HepG2 (cell line): Measurements from ENCODE around the gene TTLL10. TPM values are rescaled to one million over a fixed set of nuclear protein-coding genes. Genes with fewer than 3 reads are reported as not detected.

Experiments
- ATAC-seq: fragments of 200-7000 bp; cut with Tn5 transposase; 3 replicates; pipeline ENCODE4 v1.9.1; 2020; ENCODE audit warnings: mild to moderate bottlenecking, moderate library complexity
- BruUV-seq: library from RNA; stranded (reverse); fragments of 400-500 nt; replicated peaks from 2 replicates; lab custom pipeline; 2021; lab: Mats Ljungman, UMichigan
- CTCF ChIA-PET: fragments of 300-600 bp; formaldehyde crosslinking; extraction: SDS; loops from one replicate; lab custom pipeline; 2021; ENCODE audit warnings: low total read pairs, inconsistent platforms, low intra/inter-chr PET ratio; lab: Yijun Ruan, JAX
- POLR2A ChIA-PET: fragments of 350-600 bp; sonication (Branson Sonifier 250); formaldehyde crosslinking; loops from one replicate; lab custom pipeline; 2020; ENCODE audit warnings: antibody characterized with exemption, inconsistent platforms; lab: Yijun Ruan, JAX
- DNase-seq: peaks from one replicate; pipeline ENCODE4 v3.0.0-alpha.2; 2015; ENCODE audit warnings: low spot score
- FAIRE-seq: peaks from 3 replicates; lab custom pipeline; 2011; peaks lifted over from hg19 to GRCh38; lab: Jason Lieb, UNC
- H2AFZ ChIP-seq: one replicate; pipeline ENCODE4 v1.6.1; 2011; ENCODE audit warnings: low read length, inconsistent platforms
- H3K27ac ChIP-seq: fragments of 300-600 bp; 3 replicates; pipeline ENCODE4 v1.8.0; 2011; ENCODE audit warnings: mixed run types, mild to moderate bottlenecking, mixed read lengths, low read length, inconsistent platforms; ENCODE audit not compliant: insufficient read depth; ENCODE audit errors: extremely low read length
- H3K27me3 ChIP-seq, 2 experiments: fragments of 200-600 bp in 1 of 2; 2 replicates in 1 of 2; 3 replicates in 1 of 2; pipeline versions ENCODE4 v1.6.0 to v1.8.0; 2011; ENCODE audit warnings: low read length in 2 of 2, mild to moderate bottlenecking in 2 of 2, moderate library complexity in 2 of 2, inconsistent platforms in 1 of 2; ENCODE audit not compliant: insufficient read depth in 2 of 2, control insufficient read depth in 1 of 2
- H3K36me3 ChIP-seq, 2 experiments: fragments of 200-600 bp in 1 of 2; replicated peaks in 1 of 2; 2 replicates in 1 of 2; 3 replicates in 1 of 2; pipeline versions ENCODE4 v1.5.1 to v1.8.0; 2011; ENCODE audit warnings: low read length in 2 of 2, inconsistent platforms in 1 of 2; ENCODE audit not compliant: insufficient read depth in 2 of 2, control insufficient read depth in 1 of 2
- H3K4me1 ChIP-seq: 2 replicates; pipeline ENCODE4 v1.5.1; 2012; ENCODE audit warnings: low read length, inconsistent platforms; ENCODE audit not compliant: insufficient read depth
- H3K4me2 ChIP-seq: 2 replicates; pipeline ENCODE4 v1.6.0; 2011; ENCODE audit warnings: low read depth, low read length, inconsistent platforms
- H3K4me3 ChIP-seq, 3 experiments: fragments of 200-600 bp in 1 of 3; sonication (generic), shearing (Covaris generic) in 1 of 3; replicated peaks in 1 of 3; 2 replicates each; pipeline ENCODE4 v1.5.1; 2011 to 2016; ENCODE audit warnings: low read length in 3 of 3, inconsistent platforms in 2 of 3, low read depth in 2 of 3, mild to moderate bottlenecking in 2 of 3, control low read depth in 1 of 3, mixed read lengths in 1 of 3; ENCODE audit not compliant: insufficient read depth in 1 of 3
- H3K79me2 ChIP-seq: one replicate; pipeline ENCODE4 v1.6.1; 2011; ENCODE audit warnings: low read length, inconsistent platforms; ENCODE audit not compliant: insufficient read depth
- H3K9ac ChIP-seq: 2 replicates; pipeline ENCODE4 v1.6.0; 2011; ENCODE audit warnings: mild to moderate bottlenecking, low read depth, low read length, inconsistent platforms; ENCODE audit not compliant: insufficient read depth
- H3K9me3 ChIP-seq: 2 replicates; pipeline ENCODE4 v1.5.1; 2012; ENCODE audit warnings: mild to moderate bottlenecking, low read length
- H4K20me1 ChIP-seq: 2 replicates; pipeline ENCODE4 v1.6.0; 2011; ENCODE audit warnings: inconsistent platforms, mild to moderate bottlenecking, low read length, moderate library complexity; ENCODE audit not compliant: insufficient read depth
- ATM ChIP-seq: fragments of 450-650 bp; IDR thresholded peaks from 2 replicates; pipeline ENCODE4 v1.7.1; 2017; ENCODE audit warnings: mild to moderate bottlenecking, borderline replicate concordance
- ETV5 ChIP-seq: IDR thresholded peaks from 2 replicates; pipeline ENCODE4 v1.6.1; 2018; ENCODE audit warnings: missing biosample characterization, missing genetic modification reagents, inconsistent platforms, borderline replicate concordance
- EZH2 ChIP-seq: conservative IDR thresholded peaks from 2 replicates; pipeline ENCODE4 v1.6.1; 2012; ENCODE audit warnings: mild to moderate bottlenecking, low read depth, low read length, moderate library complexity
- HMGXB4 ChIP-seq, 2 experiments: sonication (generic) in 1 of 2; formaldehyde crosslinking in 1 of 2; IDR thresholded peaks; 2 replicates each; pipeline versions ENCODE4 v1.4.0 to v1.6.1; 2018 to 2020; ENCODE audit warnings: missing genetic modification reagents in 2 of 2, borderline replicate concordance in 1 of 2, low read depth in 1 of 2, mild to moderate bottlenecking in 1 of 2, missing biosample characterization in 1 of 2
- MTF2 ChIP-seq: sonication (generic); formaldehyde crosslinking; IDR thresholded peaks from 2 replicates; pipeline ENCODE4 v1.5.0; 2020; ENCODE audit warnings: missing genetic modification reagents, borderline replicate concordance
- TOE1 ChIP-seq: sonication (generic); formaldehyde crosslinking; IDR thresholded peaks from 2 replicates; pipeline ENCODE4 v1.4.0; 2020; ENCODE audit warnings: mild to moderate bottlenecking, missing genetic modification reagents
- TOPORS ChIP-seq: sonication (generic); formaldehyde crosslinking; IDR thresholded peaks from 2 replicates; pipeline ENCODE4 v1.8.0; 2023; ENCODE audit warnings: mild to moderate bottlenecking, missing genetic modification reagents
- WGBS: methylation state at CpG from one replicate; pipeline ENCODE4 v1.1.6; 2017; ENCODE audit warnings: low lambda C conversion rate; 5-methylcytosine and 5-hydroxymethylcytosine counted together
- in situ Hi-C: cut with HindIII; loops from 2 replicates; pipeline ENCODE4 v1.10.0; 2017; ENCODE audit warnings: low pct_unique_long_range_greater_than_20kb; ENCODE audit not compliant: extremely low pct_ligation_motif_present
- intact Hi-C: fragments of 100-400 bp; cut with micrococcal nuclease; formaldehyde crosslinking; loops from one replicate; pipeline ENCODE4 v1.10.0; 2022; ENCODE audit not compliant: unreplicated experiment
- polyA plus RNA-seq, 8 experiments: library from polyadenylated mRNA; depleted of rRNA in 3 of 8; stranded (reverse) in 7 of 8; unstranded in 1 of 8; fragments of >200 nt; fragmentation: Illumina TruSeq in 4 of 8; extraction: Trizol in 4 of 8; gene quantifications; 2 replicates each; pipeline versions ENCODE4 v1.2.1 to v1.2.3, GENCODE V29; 2011 to 2016; ENCODE audit warnings: low read depth in 4 of 8, missing spikeins in 1 of 8, mixed read lengths in 1 of 8; ENCODE audit not compliant: insufficient read depth in 1 of 8
- total RNA-seq, 5 experiments: library from RNA; depleted of rRNA; stranded (reverse); fragments of >200 nt; fragmentation: Illumina TruSeq; extraction: Trizol; gene quantifications; 2 replicates each; pipeline ENCODE4 v1.2.3, GENCODE V29; 2016; ENCODE audit warnings: low read depth in 1 of 5

The TTLL10 gene
- total and polyA plus RNA-seq, 2 of the 13 experiments (the other 11 are each of a cell fraction or from before 2014, with no cell fraction given), result not detected

GRCh38 chr1:1199961-1200875 is 26.5 kb downstream of the TTLL10 start:
- DNase-seq (no peak), FAIRE-seq (no peak), ATAC-seq (no peak)
- Histone ChIP-seq H3K9me3 (no peaks in the 10 kb centered on the region), H3K9ac (no peak overlapping the region), H3K4me1 (peaks cover 22% of the 10 kb centered on the region), H4K20me1 (no peaks in the 10 kb centered on the region), H3K27ac (no peak overlapping the region), H3K36me3 (no peaks in the 10 kb centered on the region), H3K27me3 (peaks cover 21 to 52% of the 10 kb centered on the region in 2 experiments; a peak in 4 of 5 replicates), H2AFZ (no peak overlapping the region), H3K79me2 (no peaks in the 10 kb centered on the region), H3K4me3 (peak overlapping the region in 1 of 3 experiments; percentile 55; a peak in 1 of 6 replicates), H3K4me2 (peak overlapping the region; percentile 23; the same call in 1 of the 2 replicates)
- no peak for TF ChIP-seq TOE1 (CRISPR knock-in tag)
- no peak for TF ChIP-seq TOPORS (CRISPR knock-in tag)
- peak; percentile 16; the same call in 1 of the 2 replicates for TF ChIP-seq MTF2 (CRISPR knock-in tag)
- TF ChIP-seq HMGXB4 (CRISPR knock-in tag; IDR thresholded peaks at IDR 0.05; ENCODE audit: borderline replicate concordance in 1 of 2, low read depth in 1 of 2), result no peak
- TF ChIP-seq EZH2, result 0 out of 2 replicates have a peak, but pooled peaks have one; percentile 25
- no peak for TF ChIP-seq ATM
- TF ChIP-seq ETV5, result no peak
- in situ Hi-C loops, result no loop called here
- no TSS peak for BruUV-seq
- ChIA-PET POLR2A (no interaction called here), CTCF (no interaction called here)
- intact Hi-C loops, result no loop called here
- WGBS, result 35% methylated on average over 9 of the region's 31 CpGs
